Adrenal gland (tissue), 5 donors: ENCODE data around the gene SLC35A2.

Source experiments
- POLR2A ChIP-seq, 2 donors: fragments of 450-650 bp; IDR thresholded peaks; one replicate each; pipeline ENCODE4 v1.6.1; 2017; ENCODE audit warnings: antibody characterized with exemption in 2 of 2, mild to moderate bottlenecking in 2 of 2, moderate library complexity in 1 of 2
- TF ChIP-seq, protein P1 (sequence below), 6 experiments: fragments of 450-650 bp in 4 of 6; fragments of 200-600 bp in 2 of 6; sonication (generic) in 1 of 6; IDR thresholded peaks; 1 replicate in 5 of 6; 2 replicates in 1 of 6; pipeline versions ENCODE4 v1.5.1 to v1.8.0; 2016 to 2021; ENCODE audit warnings: antibody characterized with exemption in 6 of 6, mild to moderate bottlenecking in 2 of 6, moderate library complexity in 1 of 6
- donor health status: DM: no; HTN: no; CAD: no.

DNA sequence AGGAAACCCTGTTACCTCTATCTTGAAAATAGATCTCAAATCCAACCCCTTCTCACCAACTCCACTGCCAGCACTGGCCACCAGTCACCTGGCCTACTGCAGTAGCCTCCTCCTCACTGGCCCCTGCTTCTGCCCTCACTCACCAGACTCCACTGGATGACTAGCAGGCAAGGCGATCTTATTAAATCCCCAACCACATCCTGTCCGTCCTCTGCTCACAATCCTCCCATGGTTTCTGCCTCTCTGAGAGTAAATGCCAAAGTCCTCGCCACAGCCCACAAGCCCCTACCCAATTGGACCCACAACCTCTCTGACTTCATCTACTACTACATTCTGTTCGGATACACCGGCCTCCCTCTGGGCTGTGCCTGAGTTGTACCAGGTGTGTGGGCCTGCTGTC is 12.8 kb upstream of the SLC35A2 start:
- no peak for TF ChIP-seq POLR2A (IDR thresholded peaks at IDR 0.05)
- TF ChIP-seq, protein P1, sequence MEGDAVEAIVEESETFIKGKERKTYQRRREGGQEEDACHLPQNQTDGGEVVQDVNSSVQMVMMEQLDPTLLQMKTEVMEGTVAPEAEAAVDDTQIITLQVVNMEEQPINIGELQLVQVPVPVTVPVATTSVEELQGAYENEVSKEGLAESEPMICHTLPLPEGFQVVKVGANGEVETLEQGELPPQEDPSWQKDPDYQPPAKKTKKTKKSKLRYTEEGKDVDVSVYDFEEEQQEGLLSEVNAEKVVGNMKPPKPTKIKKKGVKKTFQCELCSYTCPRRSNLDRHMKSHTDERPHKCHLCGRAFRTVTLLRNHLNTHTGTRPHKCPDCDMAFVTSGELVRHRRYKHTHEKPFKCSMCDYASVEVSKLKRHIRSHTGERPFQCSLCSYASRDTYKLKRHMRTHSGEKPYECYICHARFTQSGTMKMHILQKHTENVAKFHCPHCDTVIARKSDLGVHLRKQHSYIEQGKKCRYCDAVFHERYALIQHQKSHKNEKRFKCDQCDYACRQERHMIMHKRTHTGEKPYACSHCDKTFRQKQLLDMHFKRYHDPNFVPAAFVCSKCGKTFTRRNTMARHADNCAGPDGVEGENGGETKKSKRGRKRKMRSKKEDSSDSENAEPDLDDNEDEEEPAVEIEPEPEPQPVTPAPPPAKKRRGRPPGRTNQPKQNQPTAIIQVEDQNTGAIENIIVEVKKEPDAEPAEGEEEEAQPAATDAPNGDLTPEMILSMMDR (IDR thresholded peaks at IDR 0.05), result no peak
